GM23338 (cell line): Measurements from ENCODE around the gene STAP2.

ENCODE experiments used
- CREB1 ChIP-seq: fragments of 250-450 bp; sonication (Bioruptor Pico); IDR thresholded peaks from 2 replicates; pipeline ENCODE4 v1.5.0; 2020; ENCODE audit warnings: low read depth, mild to moderate bottlenecking, moderate library complexity
- CTCF ChIP-seq, 2 experiments: fragments of 200-600 bp in 1 of 2; sonication (generic) in 1 of 2; conservative IDR thresholded peaks; 2 replicates each; pipeline versions ENCODE4 v1.5.1 to v1.6.1; 2016 to 2017; ENCODE audit warnings: antibody characterized with exemption in 2 of 2, low read depth in 2 of 2, mild to moderate bottlenecking in 2 of 2, moderate library complexity in 1 of 2
- ETS1 ChIP-seq: IDR thresholded peaks from 2 replicates; pipeline ENCODE4 v1.6.1; 2016; ENCODE audit warnings: antibody characterized with exemption
- EZH2 ChIP-seq: fragments of 200-600 bp; sonication (generic); IDR thresholded peaks from one replicate; pipeline ENCODE4 v1.8.0; 2017; ENCODE audit warnings: antibody characterized with exemption, mild to moderate bottlenecking, low read depth; ENCODE audit not compliant: unreplicated experiment
- EZH2phosphoT487 ChIP-seq: fragments of 200-600 bp; sonication (generic); IDR thresholded peaks from one replicate; pipeline ENCODE4 v1.8.1; 2018; ENCODE audit warnings: antibody characterized with exemption; ENCODE audit not compliant: unreplicated experiment
- JUNB ChIP-seq: IDR thresholded peaks from one replicate; pipeline ENCODE4 v1.6.1; 2016; ENCODE audit warnings: antibody characterized with exemption; ENCODE audit not compliant: unreplicated experiment
- NANOG ChIP-seq: IDR thresholded peaks from 2 replicates; pipeline ENCODE4 v1.6.1; 2016; ENCODE audit warnings: antibody characterized with exemption, borderline replicate concordance
- POLR2AphosphoS5 ChIP-seq: IDR thresholded peaks from 2 replicates; pipeline ENCODE4 v1.6.1; 2016; ENCODE audit warnings: antibody characterized with exemption, low read depth
- REST ChIP-seq: IDR thresholded peaks from one replicate; pipeline ENCODE4 v1.6.1; 2018; ENCODE audit warnings: antibody characterized with exemption; ENCODE audit not compliant: unreplicated experiment
- STAT1 ChIP-seq: IDR thresholded peaks from one replicate; pipeline ENCODE4 v1.6.1; 2016; ENCODE audit warnings: antibody characterized with exemption; ENCODE audit not compliant: unreplicated experiment
- ZNF114 ChIP-seq: fragments of 250-450 bp; sonication (Bioruptor Pico); IDR thresholded peaks from 2 replicates; pipeline ENCODE4 v1.5.0; 2020; ENCODE audit warnings: mild to moderate bottlenecking, moderate library complexity

- TF ChIP-seq CTCF (conservative IDR thresholded peaks at IDR 0.05; ENCODE audit: low read depth in 2 of 2) (no peak), ZNF114 (CRISPR knock-in tag) (no peak), REST (no peak), POLR2AphosphoS5 (no peak), EZH2phosphoT487 (no peak), ETS1 (no peak), JUNB (no peak), NANOG (no peak), EZH2 (no peak), CREB1 (no peak), STAT1 (no peak)
Observed at GRCh38 chr19:4294389-4294788, 44.2 kb downstream of the STAP2 start.
